Left ventricle myocardium inferior (tissue), 1 donor: ENCODE data around the gene C2orf68. TPM values are rescaled to one million over a fixed set of nuclear protein-coding genes. Genes with fewer than 3 reads are reported as not detected.

Source experiments
- DNase-seq: peaks from one replicate; pipeline ENCODE4 v3.0.0-alpha.2; 2020
- H3K27ac ChIP-seq: fragments of 200-600 bp; replicated peaks from 2 replicates; pipeline ENCODE4 v1.8.0; 2021
- H3K27me3 ChIP-seq: fragments of 200-600 bp; 2 replicates; pipeline ENCODE4 v1.8.0; 2021; ENCODE audit warnings: low read depth
- H3K36me3 ChIP-seq: fragments of 200-600 bp; 2 replicates; pipeline ENCODE4 v1.8.0; 2021
- H3K4me1 ChIP-seq: fragments of 200-600 bp; 2 replicates; pipeline ENCODE4 v1.8.0; 2021
- H3K4me3 ChIP-seq: fragments of 200-600 bp; 2 replicates; pipeline ENCODE4 v1.8.0; 2021; ENCODE audit warnings: mild to moderate bottlenecking, moderate library complexity
- H3K9me3 ChIP-seq: fragments of 200-600 bp; replicated peaks from 2 replicates; pipeline ENCODE4 v1.8.0; 2021
- intact Hi-C: fragments of 100-400 bp; cut with micrococcal nuclease; formaldehyde crosslinking; loops from one replicate; pipeline ENCODE4 v1.11.0; 2022
- total RNA-seq: library from RNA; stranded (reverse); fragmentation: NEBNext Ultra II Directional; extraction: Animal tissue kit (Norgen Biotek cat#: 25700); gene quantifications from one replicate; pipeline ENCODE4 v1.2.1, GENCODE V29; 2021
- TF ChIP-seq, protein P1 (sequence below): fragments of 200-600 bp; IDR thresholded peaks from 2 replicates; pipeline ENCODE4 v1.8.0; 2021; ENCODE audit warnings: antibody characterized with exemption, mild to moderate bottlenecking, borderline replicate concordance
- donor health status: DM: no; HTN: yes; CAD: no; lungs with severe emphysema.

Gene C2orf68
- total RNA-seq, 1 donor from 2014 or later, result 25.1 TPM

DNA sequence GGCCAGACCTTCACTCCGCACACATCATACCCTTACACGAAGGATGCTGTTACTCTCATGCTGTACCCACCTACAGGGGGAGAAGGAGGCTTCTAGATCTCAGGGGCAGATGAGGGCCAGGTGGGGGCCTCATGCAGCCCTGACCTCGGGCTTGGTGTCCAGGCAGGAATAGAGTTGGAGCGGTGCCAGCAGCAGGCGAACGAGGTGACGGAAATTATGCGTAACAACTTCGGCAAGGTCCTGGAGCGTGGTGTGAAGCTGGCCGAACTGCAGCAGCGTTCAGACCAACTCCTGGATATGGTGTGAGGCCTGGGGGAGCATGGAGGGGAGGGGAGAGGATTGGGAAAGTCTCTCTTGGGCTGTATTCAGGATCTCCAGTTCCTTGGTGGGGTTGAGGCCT is 20.3 kb downstream of the C2orf68 start:
- Histone ChIP-seq H3K27me3 (no peaks in the 10 kb centered on the region), H3K9me3 (no peaks in the 10 kb centered on the region), H3K4me3 (no peak overlapping the region), H3K4me1 (peaks cover 85% of the 10 kb centered on the region), H3K36me3 (no peaks in the 10 kb centered on the region), H3K27ac (peak overlapping the region; percentile 94)
- intact Hi-C loops, result no loop called here
- no peak for DNase-seq
- TF ChIP-seq, protein P1, sequence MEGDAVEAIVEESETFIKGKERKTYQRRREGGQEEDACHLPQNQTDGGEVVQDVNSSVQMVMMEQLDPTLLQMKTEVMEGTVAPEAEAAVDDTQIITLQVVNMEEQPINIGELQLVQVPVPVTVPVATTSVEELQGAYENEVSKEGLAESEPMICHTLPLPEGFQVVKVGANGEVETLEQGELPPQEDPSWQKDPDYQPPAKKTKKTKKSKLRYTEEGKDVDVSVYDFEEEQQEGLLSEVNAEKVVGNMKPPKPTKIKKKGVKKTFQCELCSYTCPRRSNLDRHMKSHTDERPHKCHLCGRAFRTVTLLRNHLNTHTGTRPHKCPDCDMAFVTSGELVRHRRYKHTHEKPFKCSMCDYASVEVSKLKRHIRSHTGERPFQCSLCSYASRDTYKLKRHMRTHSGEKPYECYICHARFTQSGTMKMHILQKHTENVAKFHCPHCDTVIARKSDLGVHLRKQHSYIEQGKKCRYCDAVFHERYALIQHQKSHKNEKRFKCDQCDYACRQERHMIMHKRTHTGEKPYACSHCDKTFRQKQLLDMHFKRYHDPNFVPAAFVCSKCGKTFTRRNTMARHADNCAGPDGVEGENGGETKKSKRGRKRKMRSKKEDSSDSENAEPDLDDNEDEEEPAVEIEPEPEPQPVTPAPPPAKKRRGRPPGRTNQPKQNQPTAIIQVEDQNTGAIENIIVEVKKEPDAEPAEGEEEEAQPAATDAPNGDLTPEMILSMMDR, result no peak

- peak overlapping the region; percentile 94 for H3K27ac ChIP-seq
- H3K4me1 ChIP-seq, result peaks cover 85% of the 10 kb centered on the region
- TF ChIP-seq, protein P1, result no peak
- H3K4me3 ChIP-seq, result peak overlapping the region; percentile 9
- no peaks in the 10 kb centered on the region for H3K36me3 ChIP-seq
- no peaks in the 10 kb centered on the region for H3K27me3 ChIP-seq
- intact Hi-C loops, result no loop called here
- no peak for DNase-seq
- no peaks in the 10 kb centered on the region for H3K9me3 ChIP-seq
These were observed 20.9 kb downstream of the C2orf68 start for GRCh38 chr2:85590950-85591349.

DNA sequence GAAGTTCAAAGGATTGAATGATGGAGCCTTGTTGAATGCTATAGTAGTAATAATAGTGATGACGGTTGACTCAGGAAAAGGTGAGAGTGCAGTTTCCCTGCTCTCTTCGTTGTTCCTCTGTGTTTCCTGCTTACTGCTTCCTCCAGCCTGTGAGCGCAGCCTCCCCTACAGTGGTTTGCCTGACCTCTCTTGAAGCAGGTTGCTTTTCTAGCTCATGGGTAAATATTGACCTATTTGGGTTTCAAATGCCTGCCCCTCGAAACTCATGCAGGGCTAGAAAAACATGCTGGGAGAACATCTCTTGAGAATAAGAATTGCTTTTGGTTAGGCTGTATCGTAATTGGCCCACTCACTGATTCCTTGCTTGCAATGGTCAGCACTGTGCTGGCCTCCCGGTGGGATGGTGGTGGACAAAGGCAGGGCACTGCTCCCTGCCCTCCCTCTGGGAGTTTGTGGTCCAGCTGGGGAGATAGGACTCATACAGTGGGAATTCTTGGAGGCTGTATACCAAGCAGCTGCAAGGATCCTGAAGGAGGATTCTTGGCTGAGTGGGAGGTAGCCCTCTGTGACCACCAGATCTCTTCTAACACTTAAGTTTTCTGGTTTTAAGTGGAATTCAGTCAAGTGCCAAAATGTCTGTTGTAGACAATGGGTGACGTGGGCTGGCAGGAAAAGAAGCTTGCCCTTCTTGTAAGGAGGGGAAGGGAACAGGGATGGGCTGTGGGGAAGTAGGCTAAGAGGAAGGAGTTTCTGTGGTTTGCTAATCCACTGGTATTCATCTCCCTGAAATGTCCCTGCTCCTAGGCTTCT is 21.7 kb downstream of the C2orf68 start:
- TF ChIP-seq, protein P1, result no peak
- no peak for DNase-seq
- Histone ChIP-seq H3K36me3 (no peaks in the 10 kb centered on the region), H3K4me3 (peak overlapping the region; percentile 9), H3K27ac (peak overlapping the region; percentile 94), H3K4me1 (peaks cover 89% of the 10 kb centered on the region), H3K9me3 (no peaks in the 10 kb centered on the region), H3K27me3 (no peaks in the 10 kb centered on the region)
- intact Hi-C loops, result no loop called here

DNA sequence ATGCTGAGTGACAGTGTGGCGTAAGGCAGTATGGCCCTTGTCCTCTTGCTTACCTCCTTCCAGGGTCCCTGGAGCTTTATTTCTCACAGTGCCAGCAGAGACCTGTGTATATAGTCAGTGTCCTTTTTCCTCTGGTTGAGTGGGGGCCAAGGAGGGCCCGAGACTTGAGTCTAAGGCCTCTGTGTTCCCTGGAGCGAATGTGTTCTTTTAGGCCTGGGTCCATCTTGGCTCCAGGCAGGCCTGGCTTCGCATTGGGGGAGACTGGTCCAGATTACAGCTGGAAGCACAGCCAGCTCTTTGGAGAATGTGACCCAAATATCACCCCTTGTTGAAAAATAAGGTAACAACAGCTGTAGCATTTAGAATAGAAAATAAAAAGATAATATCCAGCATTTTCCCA is 22.7 kb downstream of the C2orf68 start:
- H3K9me3 ChIP-seq, result no peaks in the 10 kb centered on the region
- TF ChIP-seq, protein P1, result no peak

DNA sequence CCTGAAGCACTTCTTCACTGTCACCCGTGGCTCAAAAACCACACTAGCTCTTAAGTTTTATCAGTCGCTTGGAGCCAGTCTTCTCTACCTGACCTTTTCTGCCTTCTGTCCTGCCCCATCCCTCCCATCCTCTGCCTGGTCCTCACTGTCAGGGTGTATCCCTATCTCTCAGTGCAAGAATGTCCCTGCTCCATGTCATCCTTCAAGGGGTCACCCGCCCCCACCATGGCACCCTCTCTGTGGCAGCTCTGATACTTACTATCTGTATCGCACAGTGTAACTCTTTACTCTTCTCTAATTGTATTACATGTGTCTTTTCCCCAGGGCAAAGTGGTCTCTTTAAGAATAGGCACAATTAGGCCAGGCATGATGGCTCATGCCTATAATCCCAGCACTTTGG is 23.2 kb downstream of the C2orf68 start:
- Histone ChIP-seq H3K36me3 (no peaks in the 10 kb centered on the region), H3K9me3 (no peaks in the 10 kb centered on the region), H3K4me3 (no peak overlapping the region), H3K27me3 (no peaks in the 10 kb centered on the region), H3K27ac (peak overlapping the region; percentile 94), H3K4me1 (peaks cover 92% of the 10 kb centered on the region)
- intact Hi-C loops, result no loop called here
- TF ChIP-seq, protein P1, result no peak
- no peak for DNase-seq

More for the DNA sequence above, 22.7 kb downstream of the C2orf68 start:
- Histone ChIP-seq H3K4me1 (peaks cover 90% of the 10 kb centered on the region), H3K36me3 (no peaks in the 10 kb centered on the region), H3K4me3 (no peak overlapping the region), H3K27ac (peak overlapping the region; percentile 94), H3K27me3 (no peaks in the 10 kb centered on the region)
- DNase-seq, result peak; percentile 50
- intact Hi-C loops, result no loop called here
